GM20000 (cell line): ENCODE data around the gene PRKAG2.

Experiments
- DNase-seq: peaks from one replicate; pipeline ENCODE4 v3.0.0; 2012; ENCODE audit warnings: low spot score
- TF ChIP-seq, protein P1 (sequence below): IDR thresholded peaks from 2 replicates; pipeline ENCODE4 v1.5.1; 2012; ENCODE audit warnings: mild to moderate bottlenecking, control low read depth; ENCODE audit errors: extremely low read depth, missing control alignments

Gene PRKAG2

DNA sequence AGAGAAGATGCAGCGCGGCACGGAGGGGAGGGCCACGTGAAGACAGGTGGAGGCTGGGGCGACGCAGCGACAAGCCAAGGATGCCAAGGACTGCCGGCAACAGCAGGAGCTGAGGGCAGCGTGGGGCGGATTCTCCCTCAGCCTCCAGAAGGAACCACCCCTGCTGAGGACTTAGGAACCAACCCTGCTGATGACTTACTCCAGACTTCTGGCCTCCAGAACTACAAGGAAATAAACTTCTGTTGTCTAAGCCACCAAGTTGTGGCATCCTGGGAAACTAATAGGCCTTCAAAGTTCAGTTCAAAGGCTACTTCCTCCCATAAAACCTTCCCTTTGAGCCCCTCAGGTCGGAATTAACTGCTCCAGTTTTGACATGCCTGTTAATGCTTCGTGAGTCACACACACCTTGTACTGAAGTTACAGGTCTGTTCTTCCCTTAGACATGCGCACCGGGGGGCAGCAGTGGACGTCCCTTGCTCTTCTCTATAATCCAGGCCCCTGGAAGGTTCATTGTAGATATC is 268.8 kb downstream of the PRKAG2 start:
- DNase-seq = no peak
- TF ChIP-seq, protein P1, sequence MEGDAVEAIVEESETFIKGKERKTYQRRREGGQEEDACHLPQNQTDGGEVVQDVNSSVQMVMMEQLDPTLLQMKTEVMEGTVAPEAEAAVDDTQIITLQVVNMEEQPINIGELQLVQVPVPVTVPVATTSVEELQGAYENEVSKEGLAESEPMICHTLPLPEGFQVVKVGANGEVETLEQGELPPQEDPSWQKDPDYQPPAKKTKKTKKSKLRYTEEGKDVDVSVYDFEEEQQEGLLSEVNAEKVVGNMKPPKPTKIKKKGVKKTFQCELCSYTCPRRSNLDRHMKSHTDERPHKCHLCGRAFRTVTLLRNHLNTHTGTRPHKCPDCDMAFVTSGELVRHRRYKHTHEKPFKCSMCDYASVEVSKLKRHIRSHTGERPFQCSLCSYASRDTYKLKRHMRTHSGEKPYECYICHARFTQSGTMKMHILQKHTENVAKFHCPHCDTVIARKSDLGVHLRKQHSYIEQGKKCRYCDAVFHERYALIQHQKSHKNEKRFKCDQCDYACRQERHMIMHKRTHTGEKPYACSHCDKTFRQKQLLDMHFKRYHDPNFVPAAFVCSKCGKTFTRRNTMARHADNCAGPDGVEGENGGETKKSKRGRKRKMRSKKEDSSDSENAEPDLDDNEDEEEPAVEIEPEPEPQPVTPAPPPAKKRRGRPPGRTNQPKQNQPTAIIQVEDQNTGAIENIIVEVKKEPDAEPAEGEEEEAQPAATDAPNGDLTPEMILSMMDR = no peak

DNA sequence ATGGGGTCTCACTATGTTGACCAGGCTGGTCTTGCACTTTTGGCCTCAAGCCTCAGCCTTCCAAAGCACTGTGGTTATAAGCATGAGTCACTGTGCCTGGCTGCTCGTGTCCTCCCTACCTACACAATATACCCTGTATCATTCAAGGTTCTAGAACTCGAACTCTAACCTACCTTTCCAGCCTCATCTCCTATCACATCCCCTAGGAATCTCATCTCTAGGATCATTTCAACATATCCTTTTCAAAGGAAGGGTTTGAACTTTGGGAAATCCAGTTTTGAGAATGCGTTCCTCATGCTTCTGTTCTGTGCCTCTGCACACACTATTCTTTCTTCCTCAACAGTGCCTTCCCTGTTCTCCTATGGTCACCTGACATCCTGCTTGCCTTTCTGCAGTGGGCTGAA is 269.4 kb downstream of the PRKAG2 start:
- TF ChIP-seq, protein P1 = no peak
- DNase-seq = no peak

DNA sequence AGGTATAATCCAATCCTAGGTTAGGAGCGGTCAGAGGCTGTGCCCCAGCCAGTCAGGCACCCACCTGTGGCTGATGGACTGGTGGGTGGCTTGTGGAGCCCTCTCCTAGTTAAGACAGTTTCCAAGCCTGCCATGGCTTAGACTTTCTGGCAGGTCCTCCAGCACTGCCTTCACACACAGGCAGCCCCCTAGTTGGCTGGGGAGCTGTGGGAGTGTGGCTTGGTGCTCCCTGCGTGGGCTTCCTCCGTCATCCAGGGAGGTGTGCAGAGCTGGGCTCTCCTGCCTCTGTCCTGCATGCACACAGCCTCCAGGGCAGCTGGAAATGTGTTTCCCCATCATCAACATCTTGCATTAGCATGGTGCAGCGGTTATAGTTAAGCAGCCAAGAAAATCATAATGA is 273.0 kb downstream of the PRKAG2 start:
- TF ChIP-seq, protein P1 = no peak
- no peak for DNase-seq

DNA sequence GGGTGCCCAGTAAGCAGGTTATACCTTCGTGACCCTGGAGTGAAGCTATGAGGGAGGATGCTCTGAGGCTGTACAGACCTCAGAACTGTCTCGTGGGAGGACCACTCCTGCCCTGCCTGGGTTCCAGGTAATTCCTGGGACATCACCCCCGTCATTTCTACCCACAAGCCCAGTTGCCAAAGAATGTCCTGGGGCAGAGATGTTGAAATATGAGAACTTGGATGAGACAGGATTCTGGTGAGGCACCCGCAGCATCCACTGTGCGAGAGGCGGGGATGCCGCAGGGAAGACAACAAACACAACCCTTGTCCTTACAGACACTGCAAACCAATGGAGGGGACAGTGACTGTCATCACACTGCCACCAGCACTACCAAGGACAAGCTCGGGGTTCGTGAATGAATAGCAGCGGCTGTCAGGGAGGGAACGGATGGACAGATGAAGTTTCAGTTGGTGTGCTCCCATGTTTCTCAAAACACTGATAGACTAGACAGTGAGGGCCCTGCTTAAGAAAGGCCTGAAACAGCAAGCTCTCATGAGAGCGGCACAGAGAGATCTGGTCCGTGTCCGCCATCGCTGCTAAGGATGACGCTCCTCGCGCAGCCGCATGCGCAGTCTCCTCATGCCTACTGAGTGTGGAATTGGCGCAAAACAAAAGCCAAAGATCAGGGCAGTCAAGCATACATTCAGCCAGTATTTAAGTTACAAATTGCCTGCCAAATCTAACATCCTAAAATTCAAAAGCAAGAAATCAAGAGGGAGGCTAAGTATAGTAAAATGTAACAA is 275.2 kb downstream of the PRKAG2 start:
- no peak for DNase-seq
- TF ChIP-seq, protein P1 = no peak

DNA sequence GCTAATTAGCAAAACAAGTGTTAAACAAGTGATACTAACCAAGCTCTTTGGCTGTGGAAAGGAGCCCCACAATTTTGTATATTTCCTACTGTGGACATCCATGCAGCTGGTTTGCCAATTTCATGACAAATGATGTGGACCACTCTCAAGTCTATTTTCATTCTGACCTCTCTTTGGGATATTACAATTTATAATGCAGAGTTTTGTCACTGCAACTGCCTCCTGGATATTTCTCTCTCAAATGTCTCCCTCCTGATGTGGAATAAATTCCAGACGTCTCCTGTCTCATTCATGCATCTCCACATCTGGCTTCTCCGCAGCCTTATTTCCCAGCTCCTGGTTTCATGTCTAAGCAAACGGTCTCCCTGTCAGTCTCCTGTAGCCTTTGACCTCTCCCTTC is 276.6 kb downstream of the PRKAG2 start:
- DNase-seq = no peak
- TF ChIP-seq, protein P1 = no peak

DNA sequence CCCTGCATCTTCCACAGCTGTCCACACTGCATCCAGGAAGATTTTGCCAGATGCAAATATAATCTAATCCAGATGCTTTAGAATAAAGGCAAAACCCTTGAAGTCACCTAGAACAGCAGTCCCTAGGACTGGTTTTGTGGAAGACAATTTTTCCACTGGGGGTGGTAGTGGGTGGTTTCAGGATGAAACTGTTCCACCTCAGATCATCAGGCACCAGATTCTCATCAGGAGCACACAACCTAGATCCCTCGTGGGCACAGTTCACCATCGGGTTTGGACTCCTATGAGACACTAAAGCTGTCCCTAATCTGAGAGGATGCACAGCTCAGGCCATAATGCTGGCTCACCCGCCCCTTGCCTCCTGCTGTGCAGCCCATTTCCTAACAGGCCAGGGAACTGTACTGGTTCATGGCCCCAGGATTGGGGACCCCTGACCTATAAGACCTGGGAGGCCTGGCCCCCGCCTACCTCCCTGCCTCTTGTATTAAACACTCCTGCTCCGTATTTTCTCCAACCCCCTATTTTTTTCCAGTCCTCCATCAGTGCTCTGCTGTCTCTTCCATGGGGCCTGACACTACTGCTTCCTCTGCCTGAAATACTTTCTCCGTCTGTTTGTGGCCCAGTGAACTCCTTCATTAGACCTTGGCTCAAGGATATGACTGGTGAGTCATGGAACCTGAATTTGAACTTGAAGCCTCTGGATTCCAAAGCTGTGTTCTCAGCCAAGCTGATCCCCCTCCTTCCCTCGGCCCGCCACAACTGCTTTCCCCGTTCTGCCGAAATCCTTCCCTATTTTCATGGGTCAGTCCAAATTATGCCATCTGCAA is 277.3 kb downstream of the PRKAG2 start:
- TF ChIP-seq, protein P1 = no peak
- DNase-seq = no peak
